Fibroblast of peridontal ligament (primary cell): ENCODE data around the gene ATP11A.
"Not testable (repeated sequence)": the region's sequence is repeated elsewhere in the genome, so short reads cannot be mapped to it uniquely, and the experiment has no call there.

Experiments
- DNase-seq: peaks from one replicate; pipeline ENCODE4 v3.0.0-alpha.2; 2010; ENCODE audit errors: extremely low read depth

Gene ATP11A

GRCh38 chr13:112857914-112858490 is 168.2 kb downstream of the ATP11A start:
- DNase-seq = no peak

- no peak for DNase-seq
Measured at GRCh38 chr13:112859128-112859816, 169.4 kb downstream of the ATP11A start.

- DNase-seq = peak; percentile 57
Measured at GRCh38 chr13:112859817-112860190, 170.0 kb downstream of the ATP11A start.

GRCh38 chr13:112861876-112862615 is 172.2 kb downstream of the ATP11A start:
- DNase-seq = no peak

DNA sequence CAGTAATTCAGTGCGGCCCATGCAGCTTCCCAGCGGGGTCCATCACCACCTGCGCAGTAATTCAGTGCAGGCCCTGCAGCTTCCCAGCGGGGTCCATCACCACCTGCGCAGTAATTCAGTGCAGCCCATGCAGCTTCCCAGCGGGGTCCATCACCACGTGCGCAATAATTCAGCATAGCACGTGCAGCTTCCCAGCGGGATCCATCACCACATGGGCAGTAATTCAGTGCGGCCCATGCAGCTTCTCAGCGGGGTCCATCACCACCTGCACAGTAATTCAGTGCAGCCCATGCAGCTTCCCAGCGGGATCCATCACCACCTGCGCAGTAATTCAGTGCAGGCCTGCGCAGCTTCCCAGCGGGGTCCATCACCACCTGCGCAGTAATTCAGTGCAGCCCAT is 173.5 kb downstream of the ATP11A start:
- DNase-seq = not testable (repeated sequence)

GRCh38 chr13:112865478-112865877 is 175.6 kb downstream of the ATP11A start:
- not testable (repeated sequence) for DNase-seq

DNA sequence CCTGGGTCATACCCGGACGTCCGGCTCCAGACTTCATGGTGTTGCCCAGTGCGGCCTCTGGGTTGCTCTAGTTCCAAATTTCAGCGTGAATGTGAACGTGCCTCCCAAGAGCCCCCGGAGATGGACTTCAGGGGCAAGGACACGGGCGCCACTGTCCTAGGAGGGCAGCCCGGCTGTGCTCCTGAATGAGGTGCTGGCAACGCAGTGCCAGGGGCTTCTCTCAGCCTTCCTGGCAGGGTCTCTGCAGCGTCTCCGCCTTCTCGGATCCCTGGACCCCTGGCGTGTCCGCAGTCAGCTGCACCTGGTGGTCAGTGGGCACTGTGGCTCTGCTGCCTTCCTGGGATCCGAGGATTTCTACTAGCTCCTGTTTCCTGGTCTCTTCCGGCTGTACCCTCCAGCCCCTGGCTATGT is 177.5 kb downstream of the ATP11A start:
- no peak for DNase-seq

GRCh38 chr13:112868308-112868707 is 178.5 kb downstream of the ATP11A start:
- DNase-seq = no peak

- no peak for DNase-seq
Measured at GRCh38 chr13:112869202-112870050, 179.6 kb downstream of the ATP11A start.

- DNase-seq = no peak
Measured at GRCh38 chr13:112870051-112870331, 180.2 kb downstream of the ATP11A start.

DNA sequence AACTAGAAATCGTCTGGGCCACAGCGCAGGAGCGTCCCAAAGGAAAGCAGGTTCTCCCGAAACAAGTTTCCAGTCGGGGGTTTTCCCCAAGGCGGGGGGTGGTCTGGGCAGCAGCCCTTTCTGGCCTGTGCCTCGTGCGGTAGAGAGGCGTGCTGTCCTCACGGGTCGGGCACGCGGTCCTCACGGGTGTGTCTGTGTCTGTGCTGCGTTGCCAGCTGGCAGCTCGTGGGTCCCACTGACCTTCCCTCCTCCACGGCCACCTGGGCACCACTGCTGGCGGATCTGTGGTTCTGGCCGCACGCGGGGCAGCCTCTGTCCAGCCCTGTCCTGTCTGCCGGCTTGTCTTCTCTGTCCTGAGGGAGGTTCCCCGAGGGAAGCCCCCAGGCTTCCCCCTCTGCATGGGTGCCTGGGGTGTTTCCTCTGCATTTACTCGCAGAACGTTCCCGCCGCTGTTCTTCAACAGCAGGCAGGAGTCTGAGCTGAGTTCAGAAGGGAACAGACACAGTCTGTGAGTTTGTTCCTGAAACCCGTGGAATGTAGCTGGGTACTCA is 181.0 kb downstream of the ATP11A start:
- DNase-seq = no peak

DNA sequence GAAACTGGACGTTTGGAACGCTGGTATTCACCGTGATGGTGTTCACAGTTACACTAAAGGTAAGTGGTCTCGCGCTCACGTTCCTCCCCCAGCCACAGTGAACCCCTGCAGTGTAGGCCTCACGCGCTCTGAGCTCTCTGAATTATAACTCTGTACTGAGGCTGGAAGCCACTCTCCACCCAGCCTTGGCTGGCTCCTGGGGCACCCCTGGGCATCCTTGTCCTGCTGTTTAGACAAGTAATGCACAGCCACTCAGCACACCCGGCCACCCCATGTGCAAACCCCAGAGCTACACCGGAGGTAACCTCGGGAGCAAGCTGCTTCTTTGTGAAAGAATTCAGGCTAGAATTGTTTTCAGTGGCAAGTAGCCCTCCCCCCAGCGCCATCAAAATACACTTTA is 181.9 kb downstream of the ATP11A start:
- DNase-seq = no peak

DNA sequence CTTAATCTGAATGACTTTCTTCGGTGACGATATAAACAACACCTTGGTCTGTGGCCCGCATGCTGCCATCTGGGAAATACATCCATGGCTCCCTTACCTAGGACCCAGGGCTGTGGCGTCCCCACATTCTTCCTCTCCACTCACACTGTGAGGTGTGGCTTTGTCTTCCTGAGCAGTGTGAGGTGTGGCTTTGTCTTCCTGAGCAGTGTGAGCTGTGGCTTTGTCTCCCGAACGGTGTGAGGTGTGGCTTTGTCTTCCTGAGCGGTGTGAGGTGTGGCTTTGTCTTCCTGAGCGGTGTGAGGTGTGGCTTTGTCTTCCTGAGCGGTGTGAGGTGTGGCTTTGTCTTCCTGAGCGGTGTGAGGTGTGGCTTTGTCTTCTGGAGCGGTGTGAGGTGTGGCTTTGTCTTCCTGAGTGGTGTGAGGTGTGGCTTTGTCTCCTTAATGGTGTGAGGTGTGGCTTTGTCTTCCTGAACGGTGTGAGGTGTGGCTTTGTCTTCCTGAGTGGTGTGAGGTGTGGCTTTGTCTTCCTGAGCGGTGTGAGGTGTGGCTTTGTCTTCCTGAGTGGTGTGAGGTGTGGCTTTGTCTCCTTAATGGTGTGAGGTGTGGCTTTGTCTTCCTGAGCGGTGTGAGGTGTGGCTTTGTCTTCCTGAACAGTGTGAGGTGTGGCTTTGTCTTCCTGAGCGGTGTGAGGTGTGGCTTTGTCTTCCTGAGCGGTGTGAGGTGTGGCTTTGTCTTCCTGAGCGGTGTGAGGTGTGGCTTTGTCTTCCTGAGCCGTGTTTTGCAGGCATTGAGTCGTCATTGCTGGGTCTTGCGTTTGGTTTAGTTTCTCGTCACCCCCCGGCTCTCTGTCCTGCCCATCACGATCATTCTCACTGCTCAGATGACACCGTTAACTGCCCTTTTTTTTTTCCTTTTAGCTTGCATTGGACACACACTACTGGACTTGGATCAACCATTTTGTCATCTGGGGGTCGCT is 183.1 kb downstream of the ATP11A start:
- not testable (repeated sequence) for DNase-seq

DNA sequence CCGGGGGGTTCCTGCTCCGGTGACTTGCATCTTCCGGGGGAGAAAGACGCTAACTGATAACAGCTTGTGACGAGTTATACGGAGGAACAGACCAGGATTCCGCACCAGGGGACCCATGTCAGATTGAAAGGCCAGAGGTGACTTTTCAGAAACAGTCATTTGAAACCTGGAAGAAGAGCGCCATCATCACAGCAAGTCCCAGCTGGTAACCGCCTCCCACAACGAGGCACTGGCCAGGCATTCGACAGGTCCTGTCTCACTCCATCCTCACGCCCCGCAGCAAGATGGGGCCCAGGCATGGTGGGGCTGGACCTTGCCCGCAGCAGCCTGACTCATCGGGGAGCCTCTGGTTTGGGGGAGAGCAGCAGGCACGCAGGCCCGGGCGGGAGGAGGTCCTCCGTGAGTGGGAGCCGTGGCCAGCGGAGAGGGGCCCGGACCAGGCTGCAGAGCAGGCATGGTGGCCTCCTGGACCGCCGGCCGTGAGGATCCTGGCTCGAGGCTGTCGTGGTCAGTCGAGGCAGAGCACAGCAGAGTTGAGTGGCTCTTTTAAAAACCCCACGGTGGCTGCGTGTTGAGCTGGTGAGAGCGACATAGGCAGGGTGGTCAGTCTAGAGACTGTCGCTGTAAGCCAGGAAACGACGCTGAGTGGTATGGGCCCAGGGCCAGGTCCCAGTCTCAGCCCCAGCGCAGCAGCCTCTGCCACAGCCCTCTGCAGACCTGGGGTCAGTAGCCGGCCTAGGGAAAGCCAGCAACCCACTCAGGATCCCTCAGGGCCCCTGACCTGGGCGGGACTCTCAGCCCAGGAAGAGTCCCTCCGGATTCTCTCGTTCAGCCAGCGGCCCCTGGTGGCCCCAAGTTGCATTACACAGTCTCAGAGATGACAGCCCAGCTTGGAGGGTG is 184.3 kb downstream of the ATP11A start:
- peak; percentile 59 for DNase-seq

GRCh38 chr13:112874751-112875300 is 185.0 kb downstream of the ATP11A start:
- DNase-seq = no peak

DNA sequence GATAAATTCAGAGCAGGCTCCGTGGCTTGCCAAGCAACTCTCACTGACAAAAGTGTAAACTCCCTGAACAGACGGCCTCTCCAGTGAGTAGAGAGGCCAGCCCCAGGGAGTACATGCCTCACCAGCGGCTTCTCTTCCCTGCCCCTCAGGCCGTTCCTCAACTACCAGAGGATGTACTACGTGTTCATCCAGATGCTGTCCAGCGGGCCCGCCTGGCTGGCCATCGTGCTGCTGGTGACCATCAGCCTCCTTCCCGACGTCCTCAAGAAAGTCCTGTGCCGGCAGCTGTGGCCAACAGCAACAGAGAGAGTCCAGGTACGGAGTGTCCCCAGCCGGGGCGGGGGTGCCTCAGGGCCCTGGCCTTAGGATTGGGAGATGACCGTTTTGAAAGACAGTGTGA is 185.8 kb downstream of the ATP11A start:
- no peak for DNase-seq

GRCh38 chr13:112876305-112877000 is 186.6 kb downstream of the ATP11A start:
- DNase-seq = no peak

DNA sequence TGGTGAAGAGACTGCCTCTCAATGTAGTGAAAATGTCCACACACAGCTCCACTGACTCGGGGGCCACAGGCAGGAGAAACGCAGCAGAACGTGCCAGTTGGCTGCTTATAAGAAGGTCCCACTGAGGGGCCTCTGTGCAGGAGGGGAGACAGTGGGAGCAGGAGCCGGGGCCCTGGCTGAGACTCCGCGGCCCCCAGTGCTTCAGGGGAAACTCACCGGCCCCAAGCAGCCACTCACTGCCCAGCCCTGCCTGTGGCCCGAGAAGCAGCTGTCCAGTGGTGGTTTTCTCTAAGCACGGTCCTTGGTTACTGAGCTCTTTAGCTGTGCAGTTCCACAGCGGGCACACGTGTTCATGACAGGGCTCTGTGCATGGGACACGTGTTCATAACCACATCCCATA is 187.2 kb downstream of the ATP11A start:
- no peak for DNase-seq

DNA sequence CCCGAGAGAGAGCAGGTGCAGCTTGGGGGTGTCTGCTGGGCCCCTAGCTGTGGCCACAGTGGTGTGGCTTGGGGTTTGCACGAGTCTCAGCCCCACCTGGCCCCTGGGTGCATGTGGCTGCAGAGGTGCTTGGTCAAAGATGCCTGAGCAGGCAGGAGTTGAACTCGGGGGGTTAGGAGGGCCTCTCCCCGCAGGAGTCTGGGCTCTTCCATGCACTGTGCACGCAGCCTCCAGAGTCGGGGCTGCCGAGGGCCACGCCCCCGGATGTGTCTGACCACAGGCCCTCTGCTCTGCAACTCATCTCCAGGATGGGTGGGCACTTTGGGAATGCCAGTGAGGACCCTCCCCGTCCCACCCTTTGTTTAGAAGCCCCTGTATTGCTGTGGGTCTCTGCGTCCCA is 187.7 kb downstream of the ATP11A start:
- DNase-seq = no peak
